Fibroblast of lung (primary cell): ENCODE measurements around the gene KRT2. TPM values are rescaled to one million over a fixed set of nuclear protein-coding genes. Genes with fewer than 3 reads are reported as not detected.

Source experiments
- DNase-seq, 2 donors: peaks; one replicate each; pipeline versions ENCODE4 v3.0.0 to v3.0.0-alpha.2; 2010; ENCODE audit warnings: low read depth in 2 of 2
- H2AFZ ChIP-seq: 2 replicates; pipeline ENCODE4 v1.5.1; 2012; ENCODE audit warnings: low read length, control low read depth, inconsistent platforms
- H3K27ac ChIP-seq: 2 replicates; pipeline ENCODE4 v1.5.1; 2011; ENCODE audit warnings: low read length, control low read depth; ENCODE audit not compliant: insufficient read depth
- H3K27me3 ChIP-seq: 2 replicates; pipeline ENCODE4 v1.5.1; 2011; ENCODE audit warnings: mild to moderate bottlenecking, low read length; ENCODE audit not compliant: control insufficient read depth, insufficient read depth
- H3K36me3 ChIP-seq: 2 replicates; pipeline ENCODE4 v1.5.1; 2011; ENCODE audit warnings: low read length; ENCODE audit not compliant: control insufficient read depth, insufficient read depth
- H3K4me1 ChIP-seq: 2 replicates; pipeline ENCODE4 v1.5.1; 2011; ENCODE audit warnings: low read length; ENCODE audit not compliant: control insufficient read depth, insufficient read depth; ENCODE audit errors: extremely low read depth
- H3K4me2 ChIP-seq: 2 replicates; pipeline ENCODE4 v1.5.1; 2011; ENCODE audit warnings: low read length, control low read depth; ENCODE audit not compliant: insufficient read depth; ENCODE audit errors: extremely low read depth
- H3K4me3 ChIP-seq, 4 experiments: fragments of 200-600 bp in 1 of 4; sonication (generic) in 1 of 4; replicated peaks in 1 of 4; 2 replicates each; pipeline ENCODE4 v1.5.1; 2011 to 2016; ENCODE audit warnings: low read length in 4 of 4, low read depth in 3 of 4, mild to moderate bottlenecking in 3 of 4, control low read depth in 2 of 4, inconsistent platforms in 1 of 4, mixed read lengths in 1 of 4; ENCODE audit not compliant: insufficient read depth in 1 of 4; ENCODE audit errors: control extremely low read depth in 1 of 4
- H3K79me2 ChIP-seq: 2 replicates; pipeline ENCODE4 v1.5.1; 2012; ENCODE audit warnings: mild to moderate bottlenecking, low read length, inconsistent platforms; ENCODE audit not compliant: control insufficient read depth, insufficient read depth
- H3K9ac ChIP-seq: 2 replicates; pipeline ENCODE4 v1.5.1; 2011; ENCODE audit warnings: mild to moderate bottlenecking, low read length, control low read depth; ENCODE audit not compliant: insufficient read depth
- H3K9me3 ChIP-seq: 2 replicates; pipeline ENCODE4 v1.5.1; 2012; ENCODE audit warnings: low read depth, low read length; ENCODE audit not compliant: control insufficient read depth, insufficient read depth
- H4K20me1 ChIP-seq: 2 replicates; pipeline ENCODE4 v1.5.1; 2011; ENCODE audit warnings: low read length; ENCODE audit not compliant: control insufficient read depth, insufficient read depth; ENCODE audit errors: extremely low read depth
- EZH2 ChIP-seq: IDR thresholded peaks from 2 replicates; pipeline ENCODE4 v1.5.1; 2012; ENCODE audit warnings: low read length, control low read depth, mild to moderate bottlenecking; ENCODE audit errors: missing control alignments
- polyA plus RNA-seq, 2 donors: library from polyadenylated mRNA; depleted of rRNA in 1 of 2; stranded (reverse) in 1 of 2; unstranded in 1 of 2; fragments of >200 nt; gene quantifications; 2 replicates each; pipeline ENCODE4 v1.2.1, GENCODE V29; 2011 to 2012; ENCODE audit warnings: missing spikeins in 1 of 2
- total RNA-seq: library from RNA; depleted of rRNA; stranded (reverse); fragments of >200 nt; gene quantifications from 2 replicates; pipeline ENCODE4 v1.2.1, GENCODE V29; 2014
- TF ChIP-seq, protein P1 (sequence below), 2 donors: IDR thresholded peaks in 1 of 2; conservative IDR thresholded peaks in 1 of 2; 1 replicate in 1 of 2; 2 replicates in 1 of 2; pipeline ENCODE4 v1.5.1; 2011 to 2012; ENCODE audit warnings: low read length in 2 of 2, control low read depth in 1 of 2, inconsistent platforms in 1 of 2, low read depth in 1 of 2, mild to moderate bottlenecking in 1 of 2

Gene KRT2
- total and polyA plus RNA-seq, 2 donors (not counting 1 experiment from before 2014, with no cell fraction given): not detected

DNA sequence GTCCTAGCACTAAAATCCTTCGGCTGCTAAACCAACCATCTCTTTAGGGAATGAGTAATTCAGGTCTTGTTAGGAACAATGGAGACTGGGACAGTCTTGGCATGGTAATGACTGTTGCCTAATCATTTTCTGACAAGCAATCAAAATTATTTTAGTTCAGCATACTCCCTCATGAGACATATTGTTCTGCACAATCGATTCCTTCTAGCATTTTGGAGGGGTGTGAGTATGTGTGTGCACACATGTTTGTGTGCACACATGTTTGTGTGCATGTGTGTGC lies 30.3 kb upstream of the KRT2 start:
- Histone ChIP-seq H3K27me3 (peaks cover 2% of the 10 kb centered on the region), H3K4me3 (no peak overlapping the region), H3K79me2 (no peaks in the 10 kb centered on the region), H3K27ac (no peak overlapping the region), H2AFZ (no peak overlapping the region), H3K9ac (no peak overlapping the region), H3K4me1 (no peaks in the 10 kb centered on the region), H4K20me1 (no peaks in the 10 kb centered on the region), H3K9me3 (no peaks in the 10 kb centered on the region), H3K36me3 (no peaks in the 10 kb centered on the region), H3K4me2 (no peak overlapping the region)
- no peak for DNase-seq
- TF ChIP-seq, protein P1, sequence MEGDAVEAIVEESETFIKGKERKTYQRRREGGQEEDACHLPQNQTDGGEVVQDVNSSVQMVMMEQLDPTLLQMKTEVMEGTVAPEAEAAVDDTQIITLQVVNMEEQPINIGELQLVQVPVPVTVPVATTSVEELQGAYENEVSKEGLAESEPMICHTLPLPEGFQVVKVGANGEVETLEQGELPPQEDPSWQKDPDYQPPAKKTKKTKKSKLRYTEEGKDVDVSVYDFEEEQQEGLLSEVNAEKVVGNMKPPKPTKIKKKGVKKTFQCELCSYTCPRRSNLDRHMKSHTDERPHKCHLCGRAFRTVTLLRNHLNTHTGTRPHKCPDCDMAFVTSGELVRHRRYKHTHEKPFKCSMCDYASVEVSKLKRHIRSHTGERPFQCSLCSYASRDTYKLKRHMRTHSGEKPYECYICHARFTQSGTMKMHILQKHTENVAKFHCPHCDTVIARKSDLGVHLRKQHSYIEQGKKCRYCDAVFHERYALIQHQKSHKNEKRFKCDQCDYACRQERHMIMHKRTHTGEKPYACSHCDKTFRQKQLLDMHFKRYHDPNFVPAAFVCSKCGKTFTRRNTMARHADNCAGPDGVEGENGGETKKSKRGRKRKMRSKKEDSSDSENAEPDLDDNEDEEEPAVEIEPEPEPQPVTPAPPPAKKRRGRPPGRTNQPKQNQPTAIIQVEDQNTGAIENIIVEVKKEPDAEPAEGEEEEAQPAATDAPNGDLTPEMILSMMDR (conservative IDR thresholded peaks at IDR 0.05 in 1 of 2, IDR thresholded peaks at IDR 0.05 in 1 of 2; ENCODE audit: low read depth in 1 of 2, low read length in 2 of 2): no peak
- no peak for TF ChIP-seq EZH2

DNA sequence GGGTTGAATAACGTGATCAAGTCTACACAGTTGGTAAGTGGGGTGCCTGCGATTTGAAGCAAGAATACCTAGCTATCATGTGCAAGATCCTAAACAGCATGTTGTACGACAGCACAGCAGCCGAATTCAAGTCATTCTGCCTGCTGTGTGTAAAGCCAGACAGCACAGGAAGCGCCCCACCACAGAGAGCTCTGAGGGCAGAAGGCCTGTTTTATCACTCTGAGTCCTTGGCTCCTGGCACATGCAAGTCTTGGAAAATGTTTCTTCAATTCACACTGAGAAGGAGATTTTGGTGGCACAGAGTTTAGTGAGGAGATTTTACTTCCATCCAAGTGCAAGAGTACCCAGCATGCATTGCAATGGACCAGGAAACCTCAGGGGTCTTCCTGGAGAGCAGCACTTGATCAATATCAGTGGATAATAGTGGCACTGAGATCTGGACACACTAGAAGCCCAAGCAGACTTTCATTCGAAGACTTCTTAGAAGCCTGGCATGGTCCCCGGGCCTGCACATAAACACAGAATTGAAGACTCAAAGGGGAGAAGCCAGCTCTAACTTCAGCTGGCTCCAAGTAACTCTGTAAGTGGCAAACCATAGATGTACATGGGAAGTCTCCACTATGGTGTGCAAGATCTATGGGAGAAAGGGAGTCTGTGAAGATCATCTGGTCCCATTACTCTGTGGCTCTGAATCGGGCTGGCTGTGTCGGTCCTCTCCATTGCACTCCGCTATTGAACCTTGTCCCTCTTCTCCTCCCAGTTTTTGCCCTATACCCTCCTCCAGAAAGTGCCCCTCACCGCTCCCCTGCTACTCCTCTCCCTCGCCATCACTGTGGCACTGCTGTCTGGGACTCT lies 29.7 kb upstream of the KRT2 start:
- TF ChIP-seq, protein P1 (conservative IDR thresholded peaks at IDR 0.05 in 1 of 2, IDR thresholded peaks at IDR 0.05 in 1 of 2; ENCODE audit: low read depth in 1 of 2, low read length in 2 of 2): no peak
- no peak for TF ChIP-seq EZH2

GRCh38 chr12:52680363-52680762 lies 28.4 kb upstream of the KRT2 start, which contains the start of gene KRT1:
TSS of gene KRT1 (minus strand) at chr12:52680407. CDS start at chr12:52680348, 59 bp downstream.
- H2AFZ ChIP-seq: no peak within 1 kb of the TSS
- H4K20me1 ChIP-seq: no peaks in the 10 kb centered on the region
- no peak within 1 kb of the TSS for H3K27ac ChIP-seq
- TF ChIP-seq, protein P1 (conservative IDR thresholded peaks at IDR 0.05 in 1 of 2, IDR thresholded peaks at IDR 0.05 in 1 of 2; ENCODE audit: low read depth in 1 of 2, low read length in 2 of 2): no peak
- TF ChIP-seq EZH2: no peak
- no peaks in the 10 kb centered on the region for H3K27me3 ChIP-seq
- H3K9me3 ChIP-seq: no peaks in the 10 kb centered on the region
- no peak within 1 kb of the TSS for H3K4me2 ChIP-seq
- no peak within 1 kb of the TSS for H3K9ac ChIP-seq
- no peak within 1 kb of the TSS for H3K4me3 ChIP-seq
- H3K36me3 ChIP-seq: no peaks in the 10 kb centered on the region
- H3K79me2 ChIP-seq: no peaks in the 10 kb centered on the region
- no peaks in the 10 kb centered on the region for H3K4me1 ChIP-seq
- no peak for DNase-seq

More for the DNA sequence above, 29.7 kb upstream of the KRT2 start:
- Histone ChIP-seq H3K27me3 (peaks cover 2% of the 10 kb centered on the region), H2AFZ (no peak overlapping the region), H3K9me3 (no peaks in the 10 kb centered on the region), H3K27ac (no peak overlapping the region), H3K36me3 (no peaks in the 10 kb centered on the region), H4K20me1 (no peaks in the 10 kb centered on the region), H3K9ac (no peak overlapping the region), H3K4me3 (no peak overlapping the region), H3K4me1 (no peaks in the 10 kb centered on the region), H3K4me2 (no peak overlapping the region), H3K79me2 (no peaks in the 10 kb centered on the region)
- no peak for DNase-seq
